Breast epithelium (tissue), 3 donors: ENCODE data around the gene TAF1L.

ENCODE experiments used
- CTCF ChIP-seq, 3 donors: fragments of 450-650 bp; IDR thresholded peaks; one replicate each; pipeline ENCODE4 v1.5.1; 2016 to 2017; ENCODE audit warnings: antibody characterized with exemption in 3 of 3, mild to moderate bottlenecking in 3 of 3, moderate library complexity in 3 of 3
- POLR2A ChIP-seq: fragments of 450-650 bp; IDR thresholded peaks from one replicate; pipeline ENCODE4 v1.6.1; 2016; ENCODE audit warnings: antibody characterized with exemption, mild to moderate bottlenecking, moderate library complexity

- TF ChIP-seq CTCF (IDR thresholded peaks at IDR 0.05) (no peak), POLR2A (no peak)
Measured at GRCh38 chr9:32665101-32665500, 29.6 kb upstream of the TAF1L start.
